Mucosa of descending colon (tissue), 3 donors: ENCODE data around the gene ITIH1. TPM values are rescaled to one million over a fixed set of nuclear protein-coding genes. Genes with fewer than 3 reads are reported as not detected.
A peak's percentile ranks its signal among the peaks of the same experiment; 100 is the strongest.

Experiments used
- ATAC-seq: fragments of 200-7000 bp; cut with Tn5 transposase; one replicate; pipeline ENCODE4 v1.9.1; 2020; ENCODE audit warnings: mild to moderate bottlenecking, moderate library complexity
- DNase-seq, 3 donors: peaks; one replicate each; pipeline ENCODE4 v3.0.0-alpha.2; 2020
- H3K36me3 ChIP-seq: fragments of 200-600 bp; one replicate; pipeline ENCODE4 v1.8.0; 2021; ENCODE audit warnings: low read depth, mild to moderate bottlenecking
- H3K4me1 ChIP-seq: fragments of 200-600 bp; one replicate; pipeline ENCODE4 v1.8.0; 2021; ENCODE audit warnings: low read depth, mild to moderate bottlenecking
- H3K4me3 ChIP-seq: fragments of 200-600 bp; one replicate; pipeline ENCODE4 v1.8.0; 2021; ENCODE audit warnings: mild to moderate bottlenecking
- H3K9me3 ChIP-seq: fragments of 200-600 bp; one replicate; pipeline ENCODE4 v1.8.0; 2021; ENCODE audit warnings: mild to moderate bottlenecking
- intact Hi-C, 2 donors: fragments of 100-400 bp; cut with DNase I in 1 of 2; cut with micrococcal nuclease in 1 of 2; formaldehyde crosslinking; loops; one replicate each; pipeline versions ENCODE4 v1.11.0 to v1.11.1; 2022; cut with DNase I, micrococcal nuclease
- total RNA-seq, 3 donors: library from RNA; stranded (reverse); fragmentation: NEBNext Ultra II Directional in 2 of 3; extraction: Animal tissue kit (Norgen Biotek cat#: 25700) in 2 of 3; gene quantifications; one replicate each; pipeline versions ENCODE4 v1.2.1 to v1.2.4, GENCODE V29; 2021 to 2023
- TF ChIP-seq, protein P1 (sequence below): fragments of 200-600 bp; IDR thresholded peaks from one replicate; pipeline ENCODE4 v1.8.0; 2022; ENCODE audit warnings: antibody characterized with exemption, mild to moderate bottlenecking
- donor health status: DM: no; HTN: no; CAD: no; lungs with moderate emphysema.
- donor health status: DM: no; HTN: no; CAD: no.
- donor health status: DM: no; HTN: yes; CAD: no.

Gene ITIH1
- total RNA-seq, 3 donors from 2014 or later: not detected

DNA sequence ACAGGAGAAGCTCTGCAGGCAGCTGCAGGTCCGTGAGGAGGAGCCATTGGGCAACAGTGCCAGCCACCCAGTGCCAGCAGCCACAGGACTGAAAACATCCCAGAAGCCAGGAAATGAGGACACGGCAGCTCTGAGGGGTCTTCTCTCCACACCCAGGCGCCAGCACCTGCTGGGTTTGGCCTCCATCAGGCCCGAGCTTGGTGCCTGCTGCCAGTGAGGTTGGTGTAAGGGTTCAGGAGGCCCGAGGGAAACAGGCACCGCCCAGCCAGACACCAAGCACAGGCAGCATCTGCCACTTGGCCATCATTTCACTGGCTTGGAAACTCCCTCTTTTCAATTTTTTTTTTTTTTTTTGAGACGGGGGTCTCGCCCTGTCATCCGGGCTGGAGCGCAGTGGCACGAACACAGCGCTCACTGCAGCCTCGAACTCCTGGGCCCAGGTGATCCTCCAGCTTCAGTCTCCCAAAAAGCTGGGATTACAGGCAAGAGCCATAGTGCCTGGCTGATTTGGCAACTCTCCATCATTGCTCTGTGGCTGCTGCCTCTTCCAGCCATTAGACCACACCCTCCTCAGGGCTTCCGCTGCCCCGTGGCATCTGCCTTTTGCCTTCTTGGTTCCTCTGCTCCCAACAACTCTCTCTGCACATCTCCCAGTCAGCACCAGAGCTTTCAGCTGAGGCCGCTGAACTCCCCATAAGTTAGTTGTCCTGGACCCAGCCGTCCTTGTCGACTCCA is 15.7 kb downstream of the ITIH1 start:
- ATAC-seq: peak; percentile 17
- Histone ChIP-seq H3K36me3 (no peaks in the 10 kb centered on the region), H3K9me3 (no peaks in the 10 kb centered on the region), H3K4me1 (no peaks in the 10 kb centered on the region), H3K4me3 (no peak overlapping the region)
- intact Hi-C loops: no loop called here
- DNase-seq: peak in 1 of 3 donors; percentile 24
- TF ChIP-seq, protein P1, sequence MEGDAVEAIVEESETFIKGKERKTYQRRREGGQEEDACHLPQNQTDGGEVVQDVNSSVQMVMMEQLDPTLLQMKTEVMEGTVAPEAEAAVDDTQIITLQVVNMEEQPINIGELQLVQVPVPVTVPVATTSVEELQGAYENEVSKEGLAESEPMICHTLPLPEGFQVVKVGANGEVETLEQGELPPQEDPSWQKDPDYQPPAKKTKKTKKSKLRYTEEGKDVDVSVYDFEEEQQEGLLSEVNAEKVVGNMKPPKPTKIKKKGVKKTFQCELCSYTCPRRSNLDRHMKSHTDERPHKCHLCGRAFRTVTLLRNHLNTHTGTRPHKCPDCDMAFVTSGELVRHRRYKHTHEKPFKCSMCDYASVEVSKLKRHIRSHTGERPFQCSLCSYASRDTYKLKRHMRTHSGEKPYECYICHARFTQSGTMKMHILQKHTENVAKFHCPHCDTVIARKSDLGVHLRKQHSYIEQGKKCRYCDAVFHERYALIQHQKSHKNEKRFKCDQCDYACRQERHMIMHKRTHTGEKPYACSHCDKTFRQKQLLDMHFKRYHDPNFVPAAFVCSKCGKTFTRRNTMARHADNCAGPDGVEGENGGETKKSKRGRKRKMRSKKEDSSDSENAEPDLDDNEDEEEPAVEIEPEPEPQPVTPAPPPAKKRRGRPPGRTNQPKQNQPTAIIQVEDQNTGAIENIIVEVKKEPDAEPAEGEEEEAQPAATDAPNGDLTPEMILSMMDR: no peak

DNA sequence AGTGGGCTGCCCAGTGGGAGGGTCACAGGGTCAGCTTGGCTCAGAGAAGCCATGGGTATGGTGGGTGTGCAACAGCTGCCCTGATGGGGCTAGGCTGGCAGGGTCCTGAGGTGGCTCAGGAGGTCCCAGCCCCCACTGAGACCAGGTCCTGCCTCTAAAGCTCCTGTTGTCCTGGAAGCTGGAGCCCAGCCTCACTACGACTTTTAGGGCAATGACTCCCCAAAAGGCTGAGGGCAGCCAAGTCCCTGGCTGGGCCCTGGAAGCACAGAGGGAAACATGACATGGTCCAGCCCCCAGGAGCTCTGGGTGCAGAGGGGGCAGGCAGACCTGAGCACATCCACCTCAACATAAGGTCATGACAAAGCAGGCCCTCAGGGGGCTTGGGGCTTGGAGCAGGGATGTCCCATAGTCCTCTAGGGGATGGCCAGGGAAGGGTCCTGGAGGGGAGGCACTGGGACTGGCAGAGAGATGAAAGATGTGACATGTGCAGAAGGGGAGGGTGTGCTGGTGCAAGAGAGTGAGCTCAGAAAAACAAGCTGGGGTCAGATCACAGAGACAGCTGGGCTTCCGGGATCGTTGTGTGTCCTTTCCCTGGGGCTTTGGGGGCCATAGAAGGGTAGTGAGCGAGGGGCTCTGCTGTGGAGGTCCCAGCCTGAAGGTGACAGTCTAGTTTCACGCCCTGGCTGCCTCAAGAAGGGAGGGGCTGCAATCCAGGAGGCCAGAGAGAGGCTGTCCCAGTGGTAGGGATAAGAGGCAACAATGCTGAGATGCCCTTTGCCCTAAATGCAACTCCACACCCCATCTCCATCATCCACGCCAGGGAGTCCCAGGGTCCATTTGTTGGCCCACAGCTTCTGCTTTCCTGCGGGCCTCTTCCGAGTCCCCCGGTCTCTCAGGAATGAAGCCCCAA is 16.6 kb downstream of the ITIH1 start:
- ATAC-seq (no peak), DNase-seq (no peak)
- TF ChIP-seq, protein P1: no peak
- H3K9me3 ChIP-seq: no peaks in the 10 kb centered on the region
- no peaks in the 10 kb centered on the region for H3K4me1 ChIP-seq
- intact Hi-C loops: no loop called here
- H3K4me3 ChIP-seq: no peak overlapping the region
- no peaks in the 10 kb centered on the region for H3K36me3 ChIP-seq

DNA sequence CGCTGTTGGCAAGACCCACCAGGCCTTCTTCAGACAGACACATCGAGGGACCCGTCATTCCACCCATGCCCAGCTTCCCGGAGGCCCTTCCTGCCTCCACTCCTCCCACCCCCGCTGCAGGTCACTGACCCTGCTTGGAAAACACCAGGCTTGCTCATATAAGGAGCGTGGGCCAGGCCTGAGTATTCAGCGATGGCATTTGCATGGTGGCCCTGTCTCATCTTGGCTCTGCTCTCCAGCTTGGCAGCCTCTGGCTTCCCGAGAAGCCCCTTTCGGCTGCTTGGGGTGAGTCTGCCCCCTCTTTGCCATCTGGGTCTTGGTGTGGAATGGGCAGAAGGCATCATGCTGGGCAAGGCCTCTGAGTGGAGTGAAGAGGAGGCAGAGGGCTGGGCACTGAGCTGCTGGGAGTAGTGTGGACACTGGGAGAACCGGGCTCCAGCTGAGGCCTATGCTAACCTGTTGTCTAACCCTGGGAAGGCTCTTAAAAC is 17.3 kb downstream of the ITIH1 start, which contains the start of gene ITIH3:
Gene ITIH3 (plus strand): TSS at position 185 of the 488 bp plus-strand sequence. CDS start 8 bp downstream, at position 193.
- no peak for ATAC-seq
- Histone ChIP-seq H3K9me3 (no peaks in the 10 kb centered on the region), H3K36me3 (no peaks in the 10 kb centered on the region), H3K4me3 (no peak within 1 kb of the TSS), H3K4me1 (no peaks in the 10 kb centered on the region)
- TF ChIP-seq, protein P1: no peak
- intact Hi-C loops: no loop called here
- DNase-seq: no peak

DNA sequence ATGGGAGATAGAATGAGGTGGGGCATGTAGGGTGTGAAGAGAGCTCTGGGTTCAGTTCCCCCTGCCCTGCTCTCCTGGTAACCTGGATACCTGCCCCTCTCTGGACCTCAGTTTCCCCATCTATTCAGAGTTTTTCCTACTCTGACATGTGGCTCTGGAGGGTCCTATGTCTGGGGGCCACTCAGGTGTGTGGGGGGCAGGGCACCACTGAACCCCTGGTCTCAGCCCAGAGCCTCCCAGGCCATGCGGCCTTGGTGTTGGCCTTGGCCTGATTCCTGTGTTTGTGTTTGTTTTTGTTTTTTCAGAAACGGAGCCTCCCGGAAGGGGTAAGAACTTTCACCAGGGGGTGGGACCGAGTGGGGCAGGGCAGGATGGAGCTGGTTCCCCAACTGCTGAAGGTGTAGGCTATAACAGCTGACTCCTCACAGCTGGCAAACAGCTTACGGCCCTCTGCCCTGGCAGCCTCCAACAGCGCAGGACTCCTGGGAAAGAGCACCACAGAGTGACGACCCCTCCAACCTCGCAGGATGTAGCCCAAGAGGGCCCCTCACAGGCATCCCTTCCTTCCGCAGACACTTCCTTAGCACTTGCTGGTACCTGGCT is 18.0 kb downstream of the ITIH1 start:
- DNase-seq: no peak
- TF ChIP-seq, protein P1: no peak
- no peak for ATAC-seq
- Histone ChIP-seq H3K9me3 (no peaks in the 10 kb centered on the region), H3K4me3 (no peak overlapping the region), H3K36me3 (no peaks in the 10 kb centered on the region), H3K4me1 (no peaks in the 10 kb centered on the region)
- intact Hi-C loops: no loop called here

DNA sequence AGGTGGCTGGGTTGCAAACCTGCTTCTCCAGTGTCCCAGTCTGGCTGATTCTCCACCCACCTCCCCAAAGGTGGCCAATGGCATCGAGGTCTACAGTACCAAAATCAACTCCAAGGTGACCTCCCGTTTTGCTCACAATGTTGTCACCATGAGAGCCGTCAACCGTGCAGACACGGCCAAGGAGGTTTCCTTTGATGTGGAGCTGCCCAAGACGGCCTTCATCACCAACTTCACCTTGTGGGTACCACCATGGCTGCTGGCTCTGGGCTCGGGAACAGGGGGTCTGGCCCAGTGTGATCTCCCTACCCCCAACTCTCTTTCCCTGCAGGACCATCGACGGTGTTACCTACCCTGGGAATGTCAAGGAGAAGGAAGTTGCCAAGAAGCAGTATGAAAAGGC is 19.0 kb downstream of the ITIH1 start:
- DNase-seq: no peak

More for the DNA sequence above, 19.0 kb downstream of the ITIH1 start:
- no peak for ATAC-seq
- intact Hi-C loops: no loop called here
- H3K4me1 ChIP-seq: no peaks in the 10 kb centered on the region
- H3K4me3 ChIP-seq: no peak overlapping the region
- no peaks in the 10 kb centered on the region for H3K9me3 ChIP-seq
- TF ChIP-seq, protein P1: no peak
- no peaks in the 10 kb centered on the region for H3K36me3 ChIP-seq
